Body of pancreas (tissue), 4 donors: Measurements from ENCODE around the gene TPK1. TPM values are rescaled to one million over a fixed set of nuclear protein-coding genes. Genes with fewer than 3 reads are reported as not detected.

Experiments used
- ATAC-seq: fragments of 150-250 bp; one replicate; pipeline ENCODE4 v1.9.1; 2016
- DNase-seq, 4 donors: peaks; one replicate each; pipeline ENCODE4 v3.0.0-alpha.2; 2019
- H3K27ac ChIP-seq, 4 donors: fragments of 200-600 bp; sonication (generic); 1 replicate in 3 of 4; 2 replicates in 1 of 4; pipeline versions ENCODE4 v1.5.1 to v1.6.1; 2016 to 2019; ENCODE audit warnings: mild to moderate bottlenecking in 1 of 4, mixed read lengths in 1 of 4, moderate library complexity in 1 of 4
- H3K27me3 ChIP-seq, 2 donors: fragments of 200-600 bp; sonication (generic); one replicate each; pipeline ENCODE4 v1.6.0; 2016; ENCODE audit warnings: mild to moderate bottlenecking in 1 of 2
- H3K36me3 ChIP-seq, 2 donors: fragments of 200-600 bp; sonication (generic); replicated peaks in 1 of 2; 2 replicates each; pipeline ENCODE4 v1.5.1; 2016; ENCODE audit warnings: low read depth in 2 of 2; ENCODE audit not compliant: insufficient read depth in 1 of 2
- H3K4me1 ChIP-seq: fragments of 200-600 bp; sonication (generic); one replicate; pipeline ENCODE4 v1.6.0; 2016
- H3K4me3 ChIP-seq, 2 donors: fragments of 200-600 bp; sonication (generic); 1 replicate in 1 of 2; 2 replicates in 1 of 2; pipeline ENCODE4 v1.5.1; 2016 to 2019
- H3K9me3 ChIP-seq, 3 donors: fragments of 200-600 bp; sonication (generic); 1 replicate in 2 of 3; 2 replicates in 1 of 3; pipeline ENCODE4 v1.5.1; 2016
- CTCF ChIP-seq, 7 experiments: fragments of 450-650 bp in 4 of 7; fragments of 200-600 bp in 3 of 7; sonication (generic) in 3 of 7; IDR thresholded peaks; one replicate each; pipeline ENCODE4 v1.5.1; 2016 to 2019; ENCODE audit warnings: antibody characterized with exemption in 7 of 7
- POLR2A ChIP-seq, 3 donors: fragments of 450-650 bp; IDR thresholded peaks; one replicate each; pipeline ENCODE4 v1.6.1; 2016; ENCODE audit warnings: antibody characterized with exemption in 3 of 3, mild to moderate bottlenecking in 2 of 3
- WGBS, 2 donors: methylation state at CpG; one replicate each; pipeline ENCODE4 v1.1.5; 2017; 5-methylcytosine and 5-hydroxymethylcytosine counted together
- intact Hi-C: fragments of 100-400 bp; cut with DNase I; formaldehyde crosslinking; loops from one replicate; pipeline ENCODE4 v1.15.1; 2023
- total RNA-seq, 2 donors: library from RNA; depleted of rRNA; stranded (reverse); fragments of >200 nt; gene quantifications; one replicate each; pipeline ENCODE4 v1.1.0, GENCODE V29; 2016

The TPK1 gene
- total RNA-seq, 2 donors from 2014 or later: 0.66 to 1.3 TPM

DNA sequence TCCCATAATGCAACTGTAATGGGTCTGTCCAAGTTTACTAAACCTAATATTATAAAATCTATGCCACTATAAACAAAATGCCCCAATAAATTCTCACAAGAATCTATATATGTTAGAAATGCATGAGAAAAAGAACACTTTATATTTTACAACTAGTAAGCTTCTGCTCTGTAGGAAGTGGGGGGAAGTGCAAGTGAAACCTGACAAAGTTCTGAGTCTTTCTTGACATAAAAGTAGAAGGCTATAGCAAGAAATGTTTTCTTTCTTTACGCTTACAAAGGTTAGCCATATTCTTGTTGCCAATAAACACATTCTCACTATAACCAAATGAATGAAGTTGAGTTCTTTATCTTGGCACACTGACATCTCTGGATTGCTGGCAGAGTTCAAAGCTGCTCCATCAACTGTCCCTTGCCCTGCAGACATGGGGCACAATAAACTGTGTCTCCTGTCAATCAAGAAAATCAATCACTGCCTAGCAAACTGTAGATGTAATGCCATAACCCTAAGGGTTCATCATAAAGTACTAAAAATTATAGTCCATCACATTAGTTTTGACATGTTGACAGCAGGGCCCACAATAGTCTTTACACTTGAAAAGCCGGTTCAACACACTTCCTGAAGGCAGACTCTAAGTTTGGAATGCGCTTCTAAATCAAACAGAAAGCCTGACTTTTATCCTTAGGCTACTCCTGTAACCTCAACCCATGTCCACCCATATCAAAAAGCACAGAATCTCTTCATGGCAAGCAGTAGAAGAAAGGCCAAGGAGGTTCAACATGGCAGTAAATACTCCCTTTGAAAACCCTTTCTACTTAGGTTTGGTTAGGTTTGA is 58.6 kb downstream of the TPK1 start:
- no peak overlapping the region for H3K4me3 ChIP-seq
- no peaks in the 10 kb centered on the region for H3K27me3 ChIP-seq
- no peak for DNase-seq
- TF ChIP-seq POLR2A (IDR thresholded peaks at IDR 0.05) (no peak), CTCF (IDR thresholded peaks at IDR 0.05) (no peak)
- WGBS, 2 donors: 81 to 88% methylated on average over 3 of the region's 3 CpGs
- intact Hi-C loops: no loop called here
- H3K27ac ChIP-seq: no peak overlapping the region
- no peaks in the 10 kb centered on the region for H3K36me3 ChIP-seq
- no peak for ATAC-seq
- no peaks in the 10 kb centered on the region for H3K9me3 ChIP-seq
- no peaks in the 10 kb centered on the region for H3K4me1 ChIP-seq

DNA sequence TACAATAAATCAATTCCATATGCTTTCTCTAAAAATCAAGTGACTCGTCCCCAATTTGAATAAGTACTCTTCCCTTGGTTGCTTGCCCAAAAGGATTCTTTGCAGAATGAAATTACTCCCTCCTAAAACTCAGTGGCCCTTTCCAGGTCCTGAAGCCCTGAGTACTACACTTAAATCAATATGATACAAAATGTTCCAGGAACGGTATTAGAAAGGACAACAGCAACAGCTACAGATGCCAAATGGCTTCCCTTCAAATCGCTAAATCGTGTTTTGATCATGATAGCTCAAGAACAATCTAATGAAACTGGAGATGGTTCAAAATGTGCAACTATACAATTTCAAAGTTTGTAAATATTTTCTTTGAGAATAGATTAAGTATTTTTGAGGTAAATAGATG is 59.4 kb downstream of the TPK1 start:
- no peaks in the 10 kb centered on the region for H3K4me1 ChIP-seq
- TF ChIP-seq POLR2A (IDR thresholded peaks at IDR 0.05) (no peak), CTCF (IDR thresholded peaks at IDR 0.05) (no peak)
- ATAC-seq (no peak), DNase-seq (no peak)
- H3K9me3 ChIP-seq: no peaks in the 10 kb centered on the region
- no peaks in the 10 kb centered on the region for H3K36me3 ChIP-seq
- no peak overlapping the region for H3K27ac ChIP-seq
- no peaks in the 10 kb centered on the region for H3K27me3 ChIP-seq
- WGBS, 2 donors: 83 to 85% methylated on average over 4 of the region's 4 CpGs
- intact Hi-C loops: no loop called here
- H3K4me3 ChIP-seq: no peak overlapping the region

GRCh38 chr7:144775749-144776148 is 60.1 kb downstream of the TPK1 start:
- TF ChIP-seq POLR2A (IDR thresholded peaks at IDR 0.05): no peak
- WGBS, 2 donors: 60 to 78% methylated on average over 2 of the region's 2 CpGs
- Histone ChIP-seq H3K4me3 (no peak overlapping the region), H3K27ac (no peak overlapping the region), H3K27me3 (no peaks in the 10 kb centered on the region), H3K36me3 (no peaks in the 10 kb centered on the region), H3K9me3 (no peaks in the 10 kb centered on the region), H3K4me1 (no peaks in the 10 kb centered on the region)
- ATAC-seq: no peak
- DNase-seq: no peak
- intact Hi-C loops: no loop called here

DNA sequence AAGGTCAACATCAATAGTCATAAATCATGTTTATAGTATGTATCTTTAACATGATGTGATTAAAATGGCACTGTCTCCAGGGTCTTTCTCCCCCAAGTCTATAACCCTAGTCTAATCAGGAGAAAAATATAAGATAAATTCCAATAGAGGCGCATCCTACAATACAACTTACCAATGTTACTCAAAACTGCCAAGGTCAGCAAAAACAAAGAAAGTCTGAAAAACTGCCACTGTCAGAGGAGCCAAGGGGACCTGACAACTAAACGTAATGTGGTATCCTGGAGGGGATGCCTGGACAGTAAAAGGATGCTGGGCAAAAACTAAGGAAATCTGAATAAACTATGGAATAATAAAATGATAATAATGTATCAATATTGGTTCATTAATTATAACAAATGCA is 63.9 kb downstream of the TPK1 start:
- no peaks in the 10 kb centered on the region for H3K9me3 ChIP-seq
- DNase-seq (no peak), ATAC-seq (no peak)
- 85 to 90% methylated on average over 2 of the region's 2 CpGs for WGBS, 2 donors
- no peak overlapping the region for H3K27ac ChIP-seq
- no peak overlapping the region for H3K4me3 ChIP-seq
- no peaks in the 10 kb centered on the region for H3K27me3 ChIP-seq
- no peak for TF ChIP-seq CTCF (IDR thresholded peaks at IDR 0.05)
- no peak for TF ChIP-seq POLR2A (IDR thresholded peaks at IDR 0.05)
- H3K4me1 ChIP-seq: no peaks in the 10 kb centered on the region
- intact Hi-C loops: no loop called here
- H3K36me3 ChIP-seq: no peaks in the 10 kb centered on the region

DNA sequence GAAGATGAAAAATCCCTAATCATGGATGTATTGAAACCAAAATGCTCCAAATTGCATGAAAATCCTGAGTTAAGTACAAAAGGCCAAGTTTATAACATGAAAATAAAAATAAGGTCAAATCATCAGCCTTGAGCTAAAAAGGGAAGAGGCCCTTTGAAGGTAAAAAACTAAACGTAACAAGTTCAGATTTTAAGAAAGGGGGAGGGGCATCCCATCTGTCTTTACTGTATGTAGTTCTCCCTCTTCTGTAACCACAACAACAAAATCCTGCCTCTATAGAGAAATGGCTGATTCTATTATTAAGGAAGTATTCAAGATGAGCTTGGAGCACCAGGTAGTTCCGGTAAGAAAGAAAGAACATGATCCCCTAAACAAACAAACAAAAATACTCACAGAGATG is 64.7 kb downstream of the TPK1 start:
- TF ChIP-seq CTCF (IDR thresholded peaks at IDR 0.05) (no peak), POLR2A (IDR thresholded peaks at IDR 0.05) (no peak)
- no peak for ATAC-seq
- Histone ChIP-seq H3K36me3 (no peaks in the 10 kb centered on the region), H3K4me3 (no peak overlapping the region), H3K4me1 (no peaks in the 10 kb centered on the region), H3K27me3 (no peaks in the 10 kb centered on the region), H3K9me3 (no peaks in the 10 kb centered on the region), H3K27ac (no peak overlapping the region)
- WGBS, 2 donors: 29 to 90% methylated on average over 2 of the region's 2 CpGs
- DNase-seq: no peak
- intact Hi-C loops: no loop called here
